ENCODE measurements around the gene HLA-DMB.

The HLA-DMB gene

DNA sequence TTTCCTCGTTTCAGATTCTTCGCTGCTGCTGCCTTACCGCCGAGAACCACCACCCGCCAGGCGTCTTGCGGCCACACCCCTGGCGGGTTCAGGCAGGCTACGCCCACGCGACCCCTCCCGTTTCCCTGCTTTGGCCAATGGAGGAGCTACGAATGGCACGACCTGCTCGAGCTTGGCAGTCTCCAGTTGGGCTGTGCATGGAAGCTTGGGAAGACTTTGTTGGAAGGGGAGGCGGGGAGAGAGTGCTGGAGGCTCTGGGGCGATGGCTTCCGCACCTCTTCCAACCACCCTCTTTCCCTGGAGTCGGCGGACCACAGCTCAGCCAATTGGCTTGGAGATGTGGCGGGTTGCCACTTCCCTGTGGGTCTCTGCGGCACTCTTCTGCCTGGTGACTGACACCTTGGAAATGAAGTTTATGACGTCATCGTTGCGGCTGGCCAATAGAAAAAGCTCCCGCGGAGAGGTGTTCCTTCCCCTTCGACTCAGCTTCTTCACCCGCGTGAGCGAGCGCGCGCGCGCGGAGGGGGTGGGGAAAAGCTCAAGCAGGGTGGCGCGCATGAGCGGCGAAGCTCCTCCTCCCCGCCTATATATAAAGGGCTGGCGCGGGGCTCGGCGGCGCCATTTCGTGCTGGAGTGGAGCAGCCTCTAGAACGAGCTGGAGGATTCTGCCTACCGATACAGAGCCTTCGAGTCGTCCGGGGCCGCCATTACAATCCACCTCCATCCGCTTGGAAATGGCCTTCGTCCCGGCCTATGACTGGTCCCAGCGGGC, 30.9 kb upstream of the HLA-DMB start:
- DNase-seq (ENCODE audit: low read depth in 2 of 2, low spot score in 1 of 2) = peak; percentile 99 to 100

DNA sequence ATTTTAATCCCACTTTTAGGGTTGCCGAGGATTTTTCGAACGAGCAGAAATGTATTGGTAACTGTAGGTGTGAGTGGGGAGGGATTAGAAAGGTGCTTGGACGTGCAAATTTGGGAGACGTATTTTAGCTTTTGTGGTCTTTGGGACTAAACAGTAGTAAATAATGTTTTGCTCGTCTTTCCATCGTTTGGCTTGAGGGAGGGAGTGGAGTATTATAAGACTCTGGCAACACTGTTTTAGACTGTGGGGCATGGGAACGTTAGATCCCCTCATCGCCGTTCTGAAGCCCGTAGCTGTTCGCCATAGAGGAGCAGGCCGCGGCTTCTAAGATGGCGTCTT, 30.4 kb upstream of the HLA-DMB start:
- no peak for DNase-seq (ENCODE audit: low read depth in 2 of 2, low spot score in 1 of 2)

DNA sequence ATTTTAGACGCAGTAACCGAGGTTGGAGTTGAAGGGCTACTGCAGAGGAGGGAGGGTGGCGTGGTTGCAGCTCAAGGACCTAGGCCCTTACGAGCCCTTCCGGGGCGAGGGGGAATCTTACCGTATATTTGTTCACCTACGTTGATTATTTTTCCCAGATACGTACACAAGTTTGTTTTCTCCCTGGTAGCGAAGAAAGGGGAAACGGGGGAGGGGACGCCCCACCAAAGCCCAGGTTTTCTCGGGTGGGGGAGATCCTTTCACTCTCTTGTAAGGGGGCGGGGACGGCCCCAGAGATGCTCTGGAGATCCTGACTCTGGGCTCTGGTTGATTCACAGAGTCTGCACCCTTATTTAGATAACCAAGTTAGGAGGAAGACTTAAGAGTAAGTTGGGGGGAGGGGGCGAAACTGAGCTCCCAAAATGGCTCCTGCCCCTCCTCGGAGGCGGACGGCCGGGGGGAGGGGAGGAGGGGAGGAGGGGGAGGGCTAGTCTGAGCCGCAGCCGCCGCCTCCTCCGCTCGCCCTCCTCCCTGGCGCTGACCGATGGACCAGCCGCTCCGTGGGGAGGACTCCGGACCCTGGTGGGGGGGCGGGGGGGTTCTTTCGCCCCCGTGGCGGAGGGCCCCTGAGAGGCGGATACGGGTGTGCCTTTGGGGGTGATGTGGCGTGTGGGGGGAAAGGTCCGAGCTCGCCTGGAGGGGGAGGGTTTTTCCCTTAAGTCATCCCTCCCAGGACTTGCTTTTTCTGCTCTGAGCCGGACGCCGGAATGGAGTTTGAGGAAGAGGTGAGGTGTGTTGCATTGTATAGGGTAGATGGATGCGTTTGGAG, 29.8 kb upstream of the HLA-DMB start:
- DNase-seq (ENCODE audit: low read depth in 2 of 2, low spot score in 1 of 2) = peak; percentile 49 to 57

DNA sequence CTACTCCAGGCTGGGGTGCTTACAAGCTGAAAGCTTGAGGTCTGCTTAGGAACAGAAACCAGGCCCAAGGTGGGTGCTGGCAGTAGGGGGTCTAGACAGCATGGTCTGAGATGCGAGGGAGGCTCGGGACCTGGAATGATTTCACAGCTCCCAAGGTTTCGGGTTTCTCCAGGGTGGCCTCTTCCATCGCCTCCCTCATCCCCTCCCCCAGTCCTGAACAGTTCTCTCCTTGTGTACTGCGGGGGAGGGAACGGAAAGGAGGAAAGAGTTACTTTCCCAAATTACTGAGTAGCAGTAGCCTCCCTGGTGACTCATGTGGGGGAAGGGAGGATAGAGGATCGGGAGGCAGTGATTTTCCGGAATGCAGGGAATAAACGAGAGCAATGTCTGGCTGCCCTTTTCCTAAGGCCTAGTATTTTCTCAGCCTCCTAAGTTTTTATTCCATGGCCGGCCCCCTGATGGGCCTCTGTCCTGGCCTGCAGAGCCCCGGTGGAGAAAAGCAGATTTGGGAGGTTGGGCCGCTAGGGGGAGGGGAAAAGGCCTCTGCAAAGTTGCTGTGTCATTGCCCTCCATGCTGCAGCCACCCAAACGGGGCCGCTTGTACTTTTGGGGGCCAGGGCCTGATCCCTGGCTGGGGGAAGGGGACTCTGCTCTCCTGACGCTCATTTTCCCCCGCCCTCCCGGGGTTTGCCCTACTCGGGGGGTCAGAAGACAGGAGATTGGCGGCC, 29.0 kb upstream of the HLA-DMB start:
- peak in 1 of 2 donors; percentile 41 for DNase-seq (ENCODE audit: low read depth in 2 of 2, low spot score in 1 of 2)

DNA sequence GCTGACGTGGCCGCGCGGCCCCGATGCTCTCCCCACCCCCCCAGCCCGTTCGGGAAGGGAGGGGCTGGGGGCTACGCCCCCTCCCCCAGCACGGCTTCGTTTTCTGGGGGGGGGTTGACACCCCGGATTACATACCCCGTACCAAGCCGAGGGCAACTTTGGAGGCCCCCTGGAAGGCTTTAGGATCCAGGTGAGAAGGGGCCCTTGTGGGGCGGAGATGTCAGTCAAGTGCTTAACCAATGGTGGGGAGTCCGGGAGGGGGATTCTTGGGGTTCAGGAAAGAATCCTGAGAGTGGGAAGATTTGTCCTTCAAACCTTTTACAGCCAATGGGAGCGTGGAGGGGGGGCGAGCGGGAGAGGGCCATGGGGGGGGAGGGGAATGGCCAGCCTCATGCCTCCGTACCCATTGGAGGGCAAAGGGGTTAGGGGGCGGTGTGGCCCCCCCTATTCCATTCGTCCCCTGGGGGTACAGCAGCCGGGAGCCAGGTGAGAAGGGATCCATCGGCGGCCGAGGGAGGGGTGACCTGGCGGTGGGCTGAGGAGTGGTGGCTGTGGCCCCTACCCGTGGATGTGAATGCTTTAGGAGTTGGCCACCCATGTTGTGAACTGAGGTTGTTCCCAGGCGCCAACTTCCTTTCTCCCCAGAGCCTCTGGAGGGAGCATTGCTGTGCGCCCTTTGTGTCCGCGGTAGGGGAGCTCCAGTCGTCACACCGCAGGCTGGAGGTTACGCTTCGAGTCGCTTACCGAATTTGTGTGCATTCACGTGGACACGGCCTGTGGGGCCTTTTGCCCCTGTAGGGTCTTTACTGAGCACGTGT, 28.2 kb upstream of the HLA-DMB start:
- DNase-seq (ENCODE audit: low read depth in 2 of 2, low spot score in 1 of 2) = no peak

DNA sequence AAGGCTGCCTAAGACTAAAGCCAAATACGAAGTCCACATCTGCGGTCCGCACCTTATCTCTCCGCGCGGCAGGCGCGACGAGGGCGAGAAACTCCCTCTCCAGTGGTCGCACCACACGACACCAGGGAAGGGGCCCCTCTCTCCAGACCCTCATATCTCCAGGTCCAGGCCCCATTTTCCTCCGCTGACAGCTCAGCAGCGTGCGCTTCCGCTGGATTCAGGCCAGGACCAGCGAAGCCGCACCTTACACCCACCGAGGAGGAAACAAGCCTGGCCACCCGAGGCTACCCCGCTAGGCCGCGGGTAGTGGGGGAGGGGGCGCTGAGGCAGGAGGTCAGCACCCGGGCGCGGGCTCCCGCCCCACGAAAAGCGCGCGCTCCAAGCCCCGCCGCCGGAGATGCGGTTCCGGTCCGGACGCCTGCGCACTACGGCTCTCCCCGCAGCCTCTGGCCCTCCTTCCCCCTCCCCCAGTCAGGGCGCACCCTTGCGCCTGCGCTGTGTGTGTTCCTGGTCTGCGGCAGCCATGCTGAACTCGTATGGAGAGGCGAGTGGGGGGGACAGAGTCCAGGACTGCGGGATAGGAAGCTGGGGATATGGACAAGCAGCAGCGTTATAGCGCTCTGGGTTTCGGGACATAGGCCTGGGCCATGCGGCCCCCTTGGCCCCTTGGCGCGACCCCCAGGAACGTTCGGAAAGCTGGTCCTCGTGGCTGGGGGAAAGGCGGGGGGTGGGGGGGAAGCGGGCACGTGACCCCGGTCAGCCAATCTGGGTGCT, 27.5 kb upstream of the HLA-DMB start, which contains the start of gene BRD2:
Gene BRD2, plus strand, starts transcription at position 502 of the 774 bp plus-strand sequence. CDS start 4,305 bp downstream, outside the sequence.
- peak; percentile 88 to 93 for DNase-seq (ENCODE audit: low read depth in 2 of 2, low spot score in 1 of 2)

DNA sequence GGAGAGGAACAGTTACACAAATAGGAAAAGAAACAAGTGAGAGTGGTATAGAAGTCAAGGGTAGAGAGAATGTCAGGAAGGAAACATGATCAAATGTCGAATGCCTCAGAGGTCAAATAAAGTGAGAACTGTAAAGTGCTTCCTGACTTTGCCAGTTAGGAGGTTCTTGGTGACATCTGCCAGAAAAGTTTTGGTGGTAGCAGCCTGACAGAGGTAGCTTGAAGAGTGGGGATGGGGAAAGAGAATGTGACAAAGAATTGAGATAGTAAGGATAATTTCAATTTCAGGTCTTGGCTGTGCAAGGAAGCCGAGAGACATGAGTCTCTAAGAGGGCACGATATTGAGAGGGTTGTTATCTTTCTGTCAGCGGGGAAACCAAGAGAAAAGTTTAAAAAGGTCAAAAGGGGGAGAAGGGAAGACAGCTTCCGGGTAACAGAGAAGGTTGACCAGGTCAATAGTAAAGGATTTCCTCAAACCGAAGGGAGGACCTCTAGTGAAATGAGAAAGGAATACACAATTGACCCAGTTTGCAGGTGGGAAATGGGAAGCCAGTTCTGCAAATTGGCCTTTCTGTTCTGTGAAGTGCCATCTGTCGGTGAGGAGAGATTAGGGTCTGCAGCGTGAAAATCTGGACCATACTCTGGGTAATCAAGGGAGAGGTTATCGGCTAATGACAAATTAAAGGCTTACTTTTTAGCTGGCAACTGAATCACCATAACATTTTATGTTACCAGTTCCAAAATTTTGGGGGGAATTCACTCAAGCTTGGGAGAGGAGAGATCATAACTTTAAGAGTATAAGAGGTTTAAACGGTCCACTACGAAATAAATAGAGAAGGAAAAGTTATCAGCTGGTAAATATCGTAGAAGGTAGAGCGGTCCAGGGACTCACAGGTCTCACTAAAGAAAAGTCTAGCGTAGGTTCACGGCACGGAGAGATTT, 26.6 kb upstream of the HLA-DMB start:
- DNase-seq (ENCODE audit: low read depth in 2 of 2, low spot score in 1 of 2) = no peak

DNA sequence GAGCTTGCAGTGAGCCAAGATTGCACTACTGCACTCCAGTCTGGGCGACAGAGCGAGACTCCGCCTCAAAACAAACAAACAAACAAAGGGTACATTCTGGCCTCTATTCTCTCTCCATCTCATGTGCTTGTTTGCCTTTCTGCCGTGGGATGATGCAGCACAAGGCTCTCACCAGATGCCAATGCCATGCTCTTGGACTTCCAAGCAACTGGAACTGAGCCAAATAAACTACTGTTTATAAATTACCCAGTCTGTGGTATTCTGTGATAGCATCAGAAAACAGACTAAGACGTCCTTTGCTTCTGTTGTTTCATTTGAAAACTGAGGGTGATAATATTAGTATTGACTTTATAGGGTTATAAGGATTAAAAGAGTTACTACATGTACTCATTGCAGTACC, 23.9 kb upstream of the HLA-DMB start:
- no peak for DNase-seq (ENCODE audit: low read depth in 2 of 2, low spot score in 1 of 2)

DNA sequence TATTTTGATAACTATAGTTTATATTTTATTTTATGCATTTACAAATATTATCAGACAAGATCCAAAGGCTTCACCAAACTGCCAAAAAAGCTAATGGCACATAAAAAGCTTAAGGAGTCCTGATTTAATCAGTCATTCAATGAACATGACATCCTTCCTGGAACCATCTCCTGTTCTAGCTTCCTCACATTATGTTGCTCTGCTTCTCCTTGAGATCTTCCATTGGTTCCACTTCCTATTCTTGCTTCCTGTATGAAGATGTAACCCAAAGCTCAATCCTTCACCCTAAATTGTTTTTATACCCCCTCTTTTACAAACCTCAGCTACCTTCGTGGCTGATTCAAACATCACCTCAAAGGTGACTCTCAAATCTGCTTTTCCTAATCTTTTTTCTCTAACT, 23.0 kb upstream of the HLA-DMB start:
- no peak for DNase-seq (ENCODE audit: low read depth in 2 of 2, low spot score in 1 of 2)

DNA sequence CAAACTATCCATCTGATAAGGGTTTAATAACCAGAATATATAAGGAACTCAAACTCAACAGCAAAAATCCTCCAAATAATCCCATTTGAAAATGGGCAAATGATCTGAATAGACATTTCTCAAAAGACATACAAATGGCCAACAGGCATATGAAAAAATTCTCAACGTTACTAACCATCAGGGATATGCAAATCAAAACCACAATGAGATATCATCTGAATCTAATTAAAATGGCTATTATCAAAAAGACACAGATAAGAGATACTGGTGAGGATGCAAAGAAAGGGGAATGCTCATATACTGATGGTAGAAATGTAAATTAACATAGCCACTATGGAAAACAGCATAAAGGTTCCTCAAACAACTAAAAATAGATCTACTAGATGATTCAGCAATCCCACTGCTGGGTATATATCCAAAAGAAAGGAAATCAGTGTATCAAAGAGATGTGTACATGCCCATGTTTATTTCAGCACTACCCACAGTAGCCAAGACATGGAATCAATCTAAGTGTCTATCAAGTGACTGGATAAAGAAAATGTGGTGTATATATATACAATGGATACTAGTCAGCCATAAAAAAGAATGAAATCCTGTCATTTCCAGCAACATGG, 21.5 kb upstream of the HLA-DMB start:
- no peak for DNase-seq (ENCODE audit: low read depth in 2 of 2, low spot score in 1 of 2)

DNA sequence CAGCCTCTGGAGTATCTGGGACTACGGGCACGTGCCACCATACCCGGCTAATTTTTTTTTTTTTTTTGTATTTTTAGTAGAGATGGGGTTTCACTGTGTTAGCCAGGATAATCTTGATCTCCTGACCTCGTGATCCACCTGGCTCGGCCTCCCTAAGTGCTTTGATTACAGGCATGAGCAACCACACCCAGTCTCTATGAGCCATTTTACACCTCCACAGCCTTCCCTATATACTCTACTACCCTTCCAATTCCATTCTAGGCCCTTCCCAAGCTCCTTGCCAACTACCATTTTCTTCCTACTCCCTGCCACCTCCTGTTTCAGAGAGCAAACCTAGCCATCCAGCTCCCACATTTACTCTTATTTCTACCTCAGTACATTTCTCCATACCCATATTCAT, 19.7 kb upstream of the HLA-DMB start:
- DNase-seq (ENCODE audit: low read depth in 2 of 2, low spot score in 1 of 2) = no peak

DNA sequence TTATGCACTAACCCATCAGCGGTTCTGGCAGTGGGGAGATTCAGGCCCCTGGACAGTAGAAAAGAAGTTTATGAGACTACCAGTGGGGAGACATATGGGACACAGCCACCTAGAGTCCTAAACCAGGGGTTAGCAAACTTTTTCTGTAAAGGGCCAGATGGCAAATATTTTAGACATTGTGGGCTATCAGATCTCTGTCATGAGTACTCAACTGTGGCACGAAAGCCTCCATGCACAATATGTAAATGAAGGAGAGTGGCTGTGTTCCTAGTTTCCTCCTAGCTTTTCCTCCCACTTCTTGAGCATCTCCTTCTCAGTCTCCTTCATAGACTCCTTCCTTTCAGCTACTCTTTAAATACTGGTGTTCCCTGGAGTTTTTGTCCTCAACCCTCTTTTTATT, 15.3 kb upstream of the HLA-DMB start:
- no peak for DNase-seq (ENCODE audit: low read depth in 2 of 2, low spot score in 1 of 2)

DNA sequence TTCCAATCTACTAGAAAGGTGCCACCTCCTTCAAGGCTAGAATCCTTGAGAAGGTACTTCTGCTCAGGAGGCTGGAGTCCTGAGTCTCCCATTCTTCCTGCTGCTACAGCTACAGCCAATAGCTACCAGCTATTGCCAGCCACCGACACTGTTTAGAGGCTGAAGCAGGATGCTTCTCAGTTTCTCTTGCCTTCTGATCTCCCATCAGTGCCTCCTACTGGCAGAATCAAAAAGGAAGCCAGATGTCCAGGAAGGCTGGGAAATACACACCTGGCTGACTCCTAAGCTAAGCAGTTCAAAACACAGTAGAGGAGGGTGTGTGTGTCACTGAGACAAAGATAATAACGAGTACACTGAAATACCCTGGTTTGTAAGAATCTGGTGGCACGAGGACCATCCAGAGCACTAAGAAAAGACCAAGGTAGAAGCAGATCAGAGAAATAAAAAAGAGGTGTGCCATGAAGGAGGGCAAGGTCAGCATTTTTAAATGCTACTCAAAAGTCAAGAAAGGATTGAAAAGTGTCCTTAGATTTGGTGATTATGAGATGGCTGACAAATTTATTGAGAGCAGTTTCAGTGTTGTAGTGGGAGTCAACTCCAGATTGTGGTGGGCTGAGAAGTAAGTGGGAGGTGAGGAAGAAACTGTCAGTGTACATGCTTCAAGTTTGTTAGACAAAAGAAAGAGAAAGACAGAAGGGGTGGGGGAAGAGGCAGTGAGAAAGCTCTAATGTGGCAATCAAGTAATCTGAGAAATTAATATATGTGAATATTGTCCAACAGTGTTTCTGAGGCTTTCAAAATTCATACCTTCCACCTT, 14.4 kb upstream of the HLA-DMB start:
- DNase-seq (ENCODE audit: low read depth in 2 of 2, low spot score in 1 of 2) = no peak

DNA sequence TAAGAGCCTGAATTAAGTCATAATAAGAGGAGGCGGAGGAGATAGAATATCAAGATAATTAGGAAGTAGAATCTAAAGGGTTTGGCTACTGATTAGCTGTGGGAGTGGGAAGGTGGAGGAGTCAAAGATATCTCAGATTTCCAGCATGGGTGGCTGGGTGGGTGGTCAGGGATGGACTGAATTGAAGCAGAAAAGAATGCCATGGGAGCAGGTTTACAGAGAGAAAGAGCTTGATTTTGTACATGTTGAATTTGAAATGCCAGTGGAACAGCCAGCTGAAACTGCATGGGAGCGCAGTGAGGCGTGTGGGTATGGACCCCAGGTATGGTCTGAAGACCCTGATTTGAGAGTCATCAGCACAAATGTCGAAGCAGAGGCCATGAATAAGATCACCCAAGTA, 13.4 kb upstream of the HLA-DMB start:
- no peak for DNase-seq (ENCODE audit: low read depth in 2 of 2, low spot score in 1 of 2)

DNA sequence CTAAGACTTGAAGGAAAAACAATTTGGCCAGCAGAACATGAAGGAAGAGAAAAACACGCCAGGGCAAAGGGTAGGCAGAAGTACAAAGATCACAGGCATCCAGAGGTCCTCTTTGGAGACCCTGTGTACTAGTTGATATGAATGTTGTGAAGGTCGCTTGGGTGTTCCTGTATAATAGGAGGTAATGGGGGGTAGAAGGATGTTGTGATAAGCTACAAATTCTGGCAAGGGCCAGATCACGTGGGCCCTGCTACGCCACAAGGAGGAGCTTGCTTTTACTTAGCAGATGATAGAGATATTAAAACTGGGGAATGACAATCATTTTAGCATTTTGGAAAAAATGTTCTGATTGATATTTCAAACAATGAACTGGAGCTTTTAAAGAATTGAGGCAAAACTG, 12.9 kb upstream of the HLA-DMB start:
- DNase-seq (ENCODE audit: low read depth in 2 of 2, low spot score in 1 of 2) = no peak

DNA sequence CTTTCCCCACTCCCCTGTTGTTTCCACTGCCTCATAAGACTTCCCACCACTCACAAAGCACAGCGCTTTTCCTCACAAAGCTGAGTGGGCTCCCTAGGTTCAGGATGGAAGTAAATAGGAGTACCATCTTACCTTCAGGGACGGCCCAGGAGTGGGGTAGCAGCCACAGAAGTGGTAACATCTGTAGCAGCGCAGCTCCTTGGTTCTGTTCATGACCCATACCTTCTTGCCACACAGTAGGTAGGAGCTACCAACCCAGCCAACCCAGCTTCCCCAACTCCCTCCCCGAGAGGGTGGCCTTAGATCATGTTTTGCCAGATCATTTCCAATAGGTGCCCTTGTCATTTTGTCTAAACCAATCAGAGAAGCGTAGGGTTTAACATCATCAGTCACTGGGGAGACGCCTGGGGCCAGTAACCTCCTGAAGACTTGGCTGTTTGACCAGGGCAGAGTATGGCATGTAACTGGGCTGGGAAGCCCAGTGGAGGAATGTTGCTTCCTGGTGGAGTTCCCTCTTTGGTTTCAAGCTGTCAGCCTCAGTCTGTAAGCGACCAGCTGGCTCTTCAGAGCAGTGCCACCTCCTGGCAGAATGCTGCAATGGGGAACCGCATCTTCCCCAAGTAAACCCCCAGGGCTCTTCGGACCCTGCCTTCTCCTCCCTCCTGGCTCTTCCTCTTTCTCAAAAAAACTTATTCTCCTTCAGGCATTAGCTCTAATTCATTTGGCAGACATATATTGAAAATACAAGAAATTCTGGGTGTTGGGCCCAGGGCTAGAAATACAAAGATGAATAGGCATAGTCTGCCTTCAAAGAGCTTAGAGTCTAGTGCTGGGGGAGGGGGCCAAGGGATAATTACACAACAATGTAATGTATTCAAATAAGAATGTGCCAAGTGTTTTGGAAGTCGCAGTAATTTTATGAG, 12.2 kb upstream of the HLA-DMB start, which contains the start of gene HLA-DMA:
Gene HLA-DMA, minus strand, starts transcription at position 281 of the 923 bp plus-strand sequence. Its CDS starts 61 bp downstream, at position 220.
- peak in 1 of 2 donors; percentile 49 for DNase-seq (ENCODE audit: low read depth in 2 of 2, low spot score in 1 of 2)

DNA sequence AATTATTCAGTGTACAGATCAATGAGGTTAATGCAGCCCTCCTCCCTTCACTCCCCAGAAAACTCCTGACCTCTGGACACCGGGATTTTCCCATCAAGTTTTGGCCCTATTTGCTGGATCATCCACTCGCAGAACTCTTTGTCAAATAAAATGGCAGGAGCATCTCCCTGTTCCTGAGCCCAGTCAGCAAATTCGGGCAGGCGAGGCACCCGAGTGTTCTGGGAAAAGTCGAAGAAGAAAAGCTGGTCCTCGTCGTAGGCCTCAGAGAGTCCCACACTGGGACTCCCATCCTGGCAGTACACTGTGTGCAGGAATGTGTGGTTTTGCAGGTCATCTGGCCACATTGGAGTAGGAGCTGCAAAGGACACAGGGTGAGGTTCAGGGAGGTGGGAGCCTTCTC, 9.6 kb upstream of the HLA-DMB start:
- no peak for DNase-seq (ENCODE audit: low read depth in 2 of 2, low spot score in 1 of 2)

Data from stimulated activated CD8-positive, alpha-beta memory T cell treated with anti-CD3 and anti-CD28 coated beads, Interleukin-4, amount 100 ng/mL, for 1 hour (primary cell).